ENCODE results near the gene MYL6.

MYL6 gene

DNA sequence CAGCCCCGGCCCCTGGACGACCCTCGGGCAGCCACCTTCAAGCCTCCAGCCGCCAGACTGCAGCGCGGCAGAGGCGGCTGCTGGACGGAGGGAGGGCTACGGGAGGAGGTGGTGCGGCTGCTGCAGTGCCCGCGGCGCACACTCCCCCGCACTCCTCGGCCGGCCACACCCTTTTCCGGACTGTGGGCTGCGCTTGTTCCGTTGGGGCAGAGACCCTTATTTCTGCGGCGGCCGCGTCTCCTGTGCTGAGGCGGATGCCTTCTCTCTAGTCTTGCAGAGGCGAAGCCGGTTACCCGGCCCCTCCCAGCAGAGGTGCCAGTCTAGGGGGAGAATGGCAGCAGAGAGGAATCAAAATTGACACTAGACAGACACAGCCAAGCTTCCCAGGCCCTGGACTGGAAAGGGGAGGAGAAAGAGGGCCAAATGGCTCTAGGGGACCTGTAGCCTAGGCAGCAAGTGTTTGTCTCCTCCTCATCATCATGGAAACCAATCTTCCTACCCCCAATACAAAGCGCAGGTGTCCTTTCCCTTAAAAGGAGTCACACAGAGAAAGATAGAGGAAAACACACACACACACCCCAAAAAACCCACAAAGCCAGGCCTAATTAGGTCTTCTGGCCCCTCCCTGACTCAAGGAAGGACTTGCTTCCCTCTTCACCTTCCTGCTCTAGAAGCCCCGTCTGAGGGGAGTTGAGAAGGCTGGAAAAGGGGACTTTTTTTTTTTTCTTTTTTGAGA, 28.8 kb upstream of the MYL6 start:
- DNase-seq (ENCODE audit: low read depth in 2 of 2) = peak; percentile 24 to 50

DNA sequence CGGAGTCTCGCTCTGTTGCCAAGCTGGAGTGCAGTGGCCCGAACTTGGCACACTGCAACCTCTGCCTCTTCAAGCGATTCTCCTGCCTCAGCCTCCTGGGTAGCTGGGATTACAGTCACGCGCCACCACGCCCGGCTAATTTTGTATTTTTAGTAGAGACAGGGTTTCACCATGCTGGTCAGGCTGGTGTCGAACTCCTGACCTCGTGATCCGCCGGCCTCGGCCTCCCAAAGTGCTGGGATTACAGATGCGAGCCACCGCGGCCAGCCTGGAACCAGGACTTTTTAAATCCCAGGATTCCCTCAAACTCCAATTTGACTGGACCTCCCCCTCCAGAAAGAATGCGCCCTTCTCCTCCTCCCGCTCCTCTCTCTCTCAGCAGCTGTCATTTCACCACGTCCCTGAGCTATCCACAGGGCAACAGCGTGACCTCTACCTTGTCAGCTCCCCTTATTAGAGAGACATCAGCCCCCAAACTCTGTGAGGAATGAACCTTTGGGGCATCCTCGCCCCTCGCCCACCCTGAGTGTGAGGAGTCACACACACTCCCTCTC, 28.1 kb upstream of the MYL6 start:
- no peak for DNase-seq (ENCODE audit: low read depth in 2 of 2)

DNA sequence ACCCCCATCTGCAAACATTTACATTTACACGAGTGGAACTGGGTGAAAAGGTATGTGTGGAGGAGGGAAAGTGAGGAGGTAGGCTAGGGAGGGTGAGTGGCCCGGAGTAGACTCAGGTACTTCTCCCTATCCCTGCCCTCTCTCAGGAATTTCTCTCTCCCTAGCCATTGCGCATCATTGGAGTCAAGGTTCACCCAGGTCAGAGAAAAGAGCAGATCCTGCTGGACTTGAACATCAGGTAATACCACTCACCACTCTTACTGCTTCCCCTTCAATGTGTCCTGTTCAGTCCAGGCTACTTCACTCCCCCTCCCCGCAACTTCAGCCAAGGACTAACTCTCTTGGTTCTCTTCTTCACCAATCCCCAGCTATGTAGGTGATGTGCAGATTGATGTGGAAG, 27.3 kb upstream of the MYL6 start:
- no peak for DNase-seq (ENCODE audit: low read depth in 2 of 2)

DNA sequence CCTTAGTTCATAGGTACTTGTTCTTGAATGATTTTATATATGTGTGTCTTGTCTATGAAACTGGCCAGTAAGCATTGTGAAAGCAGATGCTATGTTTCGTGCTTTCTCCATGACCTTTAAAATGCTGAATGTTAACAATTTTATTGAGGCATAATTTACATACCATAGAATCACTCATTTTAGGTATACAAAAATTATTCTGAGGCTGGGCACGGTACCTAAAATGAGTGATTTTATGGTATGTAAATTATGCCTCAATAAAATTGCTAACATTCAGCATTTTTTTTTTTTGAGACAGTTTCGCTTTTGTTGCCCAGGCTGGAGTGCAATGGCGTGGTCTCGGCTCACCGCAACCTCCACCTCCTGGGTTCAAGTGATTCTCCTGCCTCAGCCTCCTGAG, 23.3 kb upstream of the MYL6 start:
- no peak for DNase-seq (ENCODE audit: low read depth in 2 of 2)

DNA sequence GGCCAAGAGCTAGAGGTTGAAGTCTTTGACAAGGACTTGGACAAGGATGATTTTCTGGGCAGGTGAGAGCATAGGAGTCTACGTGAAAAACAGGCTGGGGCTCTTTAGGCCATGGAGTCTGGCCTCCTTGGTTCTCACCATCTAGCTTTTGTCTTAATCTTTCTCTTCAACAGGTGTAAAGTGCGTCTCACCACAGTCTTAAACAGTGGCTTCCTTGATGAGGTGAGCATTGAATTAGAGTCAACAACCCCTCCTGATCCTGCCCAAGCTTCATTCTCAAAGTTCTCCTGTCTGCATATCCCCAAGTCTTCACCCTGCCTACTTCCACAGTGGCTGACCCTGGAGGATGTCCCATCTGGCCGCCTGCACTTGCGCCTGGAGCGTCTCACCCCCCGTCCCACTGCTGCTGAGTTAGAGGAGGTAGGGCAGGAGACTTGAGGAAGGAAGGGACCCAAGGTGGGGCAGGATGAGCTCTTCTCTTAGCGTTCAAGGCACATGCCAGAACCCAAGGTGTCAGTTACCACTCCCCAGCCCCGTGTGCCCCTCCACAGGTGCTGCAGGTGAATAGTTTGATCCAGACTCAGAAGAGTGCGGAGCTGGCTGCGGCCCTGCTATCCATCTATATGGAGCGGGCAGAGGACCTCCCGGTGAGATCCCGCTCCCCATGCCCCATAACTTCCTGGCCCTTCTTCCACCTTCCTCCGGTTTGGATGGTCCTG, 20.1 kb upstream of the MYL6 start:
- no peak for DNase-seq (ENCODE audit: low read depth in 2 of 2)

DNA sequence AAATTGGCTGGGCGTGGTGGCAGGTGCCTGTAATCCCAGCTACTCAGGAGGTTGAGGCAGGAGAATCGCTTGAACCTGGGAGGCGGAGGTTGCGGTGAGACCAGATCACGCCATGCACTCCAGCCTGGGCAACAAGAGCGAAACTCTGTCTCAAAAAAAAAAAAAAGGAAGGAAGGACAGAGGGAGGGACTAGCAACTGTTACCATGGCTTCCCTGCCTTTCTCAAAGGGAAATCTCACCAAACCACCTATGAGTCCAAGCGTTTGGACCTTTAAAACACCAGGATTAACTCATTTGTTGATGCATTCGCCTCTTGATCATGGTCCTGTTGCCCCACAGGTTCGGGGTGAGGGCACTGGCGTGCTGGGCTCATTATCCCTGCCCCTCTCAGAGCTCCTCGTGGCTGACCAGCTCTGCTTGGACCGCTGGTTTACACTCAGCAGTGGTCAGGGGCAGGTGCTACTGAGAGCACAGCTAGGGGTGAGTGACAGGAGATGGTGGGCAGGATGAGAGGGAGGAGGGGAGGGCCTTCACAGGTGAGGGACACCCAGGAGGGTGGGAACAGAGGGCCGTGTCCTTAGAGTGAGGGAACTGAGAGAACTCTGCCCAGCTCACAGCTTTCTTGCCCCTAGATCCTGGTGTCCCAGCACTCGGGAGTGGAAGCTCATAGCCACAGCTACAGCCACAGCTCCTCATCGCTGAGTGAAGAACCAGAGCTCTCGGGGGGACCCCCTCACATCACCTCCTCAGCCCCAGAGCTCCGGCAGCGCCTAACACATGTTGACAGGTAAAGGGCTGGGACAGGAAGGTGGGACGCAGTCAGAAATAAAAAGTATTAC, 16.0 kb upstream of the MYL6 start:
- DNase-seq (ENCODE audit: low read depth in 2 of 2) = no peak

DNA sequence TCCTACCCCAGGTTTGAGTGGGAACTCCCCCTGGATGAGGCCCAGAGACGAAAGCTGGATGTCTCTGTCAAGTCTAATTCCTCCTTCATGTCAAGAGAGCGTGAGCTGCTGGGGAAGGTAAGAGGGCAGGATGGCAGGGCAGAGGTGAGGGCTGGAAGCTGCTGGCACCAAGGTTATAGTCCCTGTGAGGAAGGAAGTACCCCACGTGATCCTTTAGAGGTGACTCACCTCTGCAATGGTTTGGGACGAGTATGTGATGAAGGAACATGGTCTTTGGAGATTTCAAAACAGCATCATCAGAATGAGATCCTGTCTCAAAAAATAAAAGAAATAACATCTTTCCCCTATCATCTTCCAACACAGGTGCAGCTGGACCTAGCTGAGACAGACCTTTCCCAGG, 14.9 kb upstream of the MYL6 start:
- DNase-seq (ENCODE audit: low read depth in 2 of 2) = no peak

DNA sequence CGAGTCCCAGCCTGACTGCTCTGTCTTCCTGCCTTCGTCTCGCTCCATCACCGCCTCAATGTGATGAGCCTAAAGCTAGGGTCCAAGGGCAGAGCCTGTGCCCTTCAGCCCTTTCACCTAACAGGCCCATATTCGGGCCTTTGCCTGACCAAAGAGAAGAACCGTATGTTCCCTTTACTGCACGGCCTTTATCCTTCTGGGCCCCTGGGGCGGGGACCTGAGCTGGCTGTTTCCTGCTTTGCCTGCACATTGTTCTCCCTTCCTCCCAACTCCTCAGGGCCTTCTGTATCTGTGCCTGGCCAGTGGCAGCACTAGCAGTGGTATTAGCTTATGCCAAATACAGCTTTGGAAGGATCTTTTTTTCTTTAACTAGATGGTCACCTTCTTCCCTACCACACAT, 14.3 kb upstream of the MYL6 start:
- DNase-seq (ENCODE audit: low read depth in 2 of 2) = no peak

DNA sequence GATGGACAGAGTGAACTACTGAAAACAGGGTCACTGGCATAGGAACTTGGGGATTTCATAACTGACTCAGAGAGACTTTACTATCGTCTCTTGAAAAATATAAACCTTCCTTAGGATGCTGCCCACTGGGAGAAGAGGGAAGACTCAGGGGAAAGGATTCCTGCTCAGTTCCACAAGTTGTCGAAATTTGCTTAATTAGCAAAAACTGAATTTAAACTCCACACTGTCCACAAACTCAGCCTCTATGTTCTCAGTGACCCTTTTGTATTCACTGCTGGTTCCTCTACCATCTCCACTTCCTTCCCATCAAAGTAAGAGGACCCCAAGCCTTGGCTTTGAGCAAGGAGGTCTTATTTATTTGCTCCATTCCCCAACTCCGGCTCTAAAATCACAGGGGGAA, 12.9 kb upstream of the MYL6 start:
- no peak for DNase-seq (ENCODE audit: low read depth in 2 of 2)

DNA sequence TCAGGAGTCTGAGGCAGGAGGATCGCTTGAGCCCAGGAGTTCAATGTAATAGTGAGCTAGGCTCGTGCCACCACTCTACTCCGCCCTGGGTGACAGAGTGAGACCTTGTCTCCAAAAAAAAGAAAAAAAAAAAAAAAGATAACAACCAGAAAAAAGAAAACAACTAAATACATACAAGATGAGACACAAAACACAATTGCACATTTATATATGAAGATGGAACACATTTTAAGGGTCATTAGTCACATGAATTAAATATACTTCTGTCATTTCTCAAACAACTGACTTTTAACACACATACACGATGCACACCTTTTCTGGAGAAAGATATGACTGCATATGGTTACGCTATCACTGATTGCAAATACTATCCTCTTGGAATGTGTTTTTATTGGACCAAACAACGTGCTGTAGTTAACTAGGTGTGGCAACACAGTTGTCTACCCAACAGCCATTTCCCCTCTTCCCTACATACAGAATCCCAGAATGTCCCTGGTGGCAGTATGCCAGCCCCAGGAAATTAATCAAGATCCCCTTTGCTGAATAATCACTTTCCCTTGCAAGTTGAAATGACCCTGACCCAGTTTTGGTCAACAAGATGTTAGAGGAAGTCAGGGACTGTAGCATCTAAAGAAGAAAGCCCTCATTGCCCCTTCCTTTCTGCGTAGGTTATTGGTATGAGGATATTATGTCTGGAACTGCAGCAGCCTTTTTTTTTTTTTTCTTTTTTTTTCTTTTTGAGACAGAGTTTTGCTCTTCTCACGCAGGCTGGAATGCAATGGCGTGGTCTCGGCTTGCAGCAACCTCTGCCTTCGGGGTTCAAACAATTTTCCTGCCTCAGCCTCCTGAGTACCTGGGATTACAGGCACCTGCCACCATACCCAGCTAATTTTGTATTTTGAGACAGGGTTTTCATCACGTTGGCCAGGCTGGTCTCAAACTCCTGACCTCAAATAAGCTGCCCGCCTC, 11.4 kb upstream of the MYL6 start:
- no peak for DNase-seq (ENCODE audit: low read depth in 2 of 2)

DNA sequence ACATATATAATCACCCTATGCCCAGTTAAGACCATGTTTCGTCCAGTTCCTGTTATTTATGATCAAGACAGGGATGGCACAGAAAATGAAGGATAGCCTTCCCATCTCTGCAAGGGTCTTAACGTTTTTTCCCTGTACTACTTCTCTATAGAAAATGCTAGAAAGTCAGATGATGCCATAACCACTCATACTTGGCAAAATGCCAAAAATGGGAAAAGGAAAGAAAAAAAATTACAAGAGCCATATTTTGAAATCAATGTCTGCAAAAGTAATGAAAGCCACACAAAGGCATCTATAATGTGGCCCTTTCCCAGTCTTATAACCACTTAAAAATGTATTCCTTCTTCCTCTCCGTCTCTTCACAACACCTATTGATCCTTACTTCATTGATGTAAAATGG, 7.6 kb upstream of the MYL6 start:
- no peak for DNase-seq (ENCODE audit: low read depth in 2 of 2)

DNA sequence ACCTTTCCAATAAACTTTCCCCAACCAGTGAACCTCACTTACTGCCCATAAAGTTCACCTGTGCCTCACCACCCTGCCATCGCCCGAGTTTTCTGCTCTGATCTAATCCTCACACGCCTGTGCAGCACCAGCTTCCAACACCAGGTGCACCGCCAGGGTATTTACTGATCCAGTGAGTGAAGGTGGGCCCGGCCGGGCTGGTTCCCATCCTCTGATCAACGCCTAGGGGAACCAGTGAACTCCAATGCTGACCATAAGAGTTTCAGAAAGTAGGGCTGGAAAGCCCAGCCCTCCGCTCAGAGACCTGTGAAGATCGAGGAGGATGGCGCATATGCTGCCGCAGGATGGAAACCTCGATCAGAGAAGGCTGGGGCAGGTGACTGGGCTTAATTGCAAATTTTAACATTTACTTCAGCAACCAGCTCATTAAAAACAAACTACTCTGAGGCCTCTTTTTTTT, 6.5 kb upstream of the MYL6 start:
- DNase-seq (ENCODE audit: low read depth in 2 of 2) = peak; percentile 57 to 62

DNA sequence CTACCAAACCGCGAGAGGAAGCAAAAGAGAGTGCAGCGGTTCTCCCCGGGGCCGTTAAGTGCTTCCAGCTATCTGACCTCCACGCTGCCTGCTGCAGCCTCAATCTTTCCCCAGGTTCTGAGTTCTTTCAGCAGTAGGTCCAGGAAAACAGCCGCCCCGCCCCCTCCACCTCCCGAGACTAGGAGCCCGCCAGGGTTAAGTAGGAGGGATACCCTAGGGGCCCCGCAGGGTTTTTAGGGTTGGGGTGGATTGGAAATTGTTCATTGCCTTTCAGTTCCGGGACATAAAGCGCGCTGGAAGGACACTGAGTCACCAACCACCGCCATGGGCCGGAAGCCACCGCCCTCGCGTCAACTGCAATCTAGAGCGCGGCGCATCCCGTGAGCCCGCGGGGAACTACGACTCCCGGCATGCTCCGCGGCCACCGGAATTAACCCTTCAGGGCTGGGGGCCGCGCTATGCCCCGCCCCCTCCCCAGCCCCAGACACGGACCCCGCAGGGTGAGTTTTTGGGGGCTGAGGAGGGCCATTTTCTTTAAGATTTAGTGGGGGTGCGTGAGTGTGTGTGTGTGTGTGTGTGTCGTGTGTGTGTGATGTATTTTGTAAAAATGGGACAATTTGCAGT, 5.9 kb upstream of the MYL6 start, which contains the start of gene MYL6B:
Gene MYL6B, plus strand, starts transcription at position 456 of the 624 bp plus-strand sequence. CDS start 1,332 bp downstream, outside the sequence.
- DNase-seq (ENCODE audit: low read depth in 2 of 2) = peak; percentile 91 to 94

DNA sequence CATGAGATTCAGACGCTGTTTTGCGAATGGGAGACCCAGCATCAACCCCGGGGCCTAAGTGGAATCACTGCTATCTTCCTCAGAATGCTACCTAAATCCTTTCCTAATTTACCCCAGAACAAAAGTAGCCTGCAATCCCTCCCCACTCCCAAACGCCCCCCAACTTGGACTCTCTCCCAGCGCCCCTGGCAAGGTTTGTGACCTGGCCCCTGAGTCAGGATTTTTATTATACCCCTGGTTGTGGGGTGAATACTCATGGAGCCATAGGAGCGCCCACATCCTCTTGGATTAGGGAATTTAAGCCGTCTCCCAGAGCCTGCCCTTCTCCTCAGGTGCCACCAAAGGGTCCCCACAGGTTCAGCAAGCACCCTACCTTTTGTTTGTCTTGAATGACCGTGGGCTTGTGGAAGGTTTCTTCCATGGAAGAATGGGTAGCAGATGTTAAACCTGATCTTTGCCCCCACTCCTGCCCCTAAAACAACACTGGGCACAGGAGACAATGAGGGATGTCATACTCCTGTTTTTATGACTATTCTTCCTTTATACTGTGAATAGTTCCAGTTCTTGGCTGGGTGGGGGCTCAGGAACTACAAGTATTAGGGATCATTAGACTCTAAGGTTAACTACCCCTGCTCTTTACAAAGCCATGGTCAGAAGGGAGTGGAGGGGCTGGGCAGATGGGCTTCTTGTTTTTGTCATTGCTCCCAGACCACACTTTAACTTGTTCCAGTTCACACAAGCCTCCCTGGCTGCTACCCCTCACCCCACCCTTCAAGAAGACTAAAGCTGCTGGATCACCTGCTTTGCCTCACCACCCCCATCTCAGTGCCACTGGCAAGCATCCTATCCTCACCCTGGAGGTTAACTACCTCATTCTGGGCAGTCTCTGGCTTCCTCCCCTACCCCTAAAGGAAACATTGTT, 5.1 kb upstream of the MYL6 start:
- DNase-seq (ENCODE audit: low read depth in 2 of 2) = no peak

DNA sequence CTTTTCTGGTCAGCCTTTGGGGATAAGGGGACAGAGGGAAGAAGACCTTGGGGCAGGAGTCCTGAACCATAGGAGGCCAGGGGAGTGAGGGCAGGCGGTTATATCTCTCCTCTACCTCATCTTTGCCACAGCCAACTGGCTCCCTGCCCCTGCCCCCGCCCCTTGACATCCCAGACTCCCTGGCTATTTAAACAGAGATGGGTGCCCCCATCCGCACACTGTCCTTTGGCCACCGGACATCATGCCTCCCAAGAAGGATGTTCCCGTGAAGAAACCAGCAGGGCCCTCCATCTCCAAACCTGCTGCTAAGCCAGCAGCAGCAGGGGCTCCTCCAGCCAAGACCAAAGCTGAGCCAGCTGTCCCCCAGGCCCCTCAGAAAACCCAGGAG, 4.5 kb upstream of the MYL6 start:
- DNase-seq (ENCODE audit: low read depth in 2 of 2) = no peak

DNA sequence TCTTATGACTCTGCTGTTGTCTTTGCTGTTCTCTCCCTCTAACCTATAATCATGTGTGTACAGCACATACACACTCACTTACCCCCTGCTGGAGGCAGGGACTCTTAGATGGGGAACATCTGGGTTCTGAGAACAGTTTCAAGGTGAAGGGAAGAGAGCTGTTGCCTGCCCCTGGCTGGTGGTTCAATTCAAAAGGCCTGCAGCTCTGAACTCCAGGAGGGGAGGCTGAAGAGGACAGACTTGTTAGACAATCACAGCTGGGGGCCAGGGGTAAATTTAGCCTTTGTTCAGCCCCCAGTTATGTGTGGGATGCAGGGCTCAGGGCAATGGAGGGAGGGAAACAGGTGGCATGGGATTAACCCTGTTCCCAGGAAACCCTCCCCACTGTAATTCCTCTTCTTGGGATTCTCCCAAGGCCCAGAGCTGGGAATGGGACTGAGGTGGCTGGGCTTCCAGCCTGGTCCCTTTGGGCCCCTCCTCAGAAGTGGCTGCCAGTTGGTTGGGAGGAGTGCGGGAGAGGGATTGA, 3.9 kb upstream of the MYL6 start:
- DNase-seq (ENCODE audit: low read depth in 2 of 2) = no peak

DNA sequence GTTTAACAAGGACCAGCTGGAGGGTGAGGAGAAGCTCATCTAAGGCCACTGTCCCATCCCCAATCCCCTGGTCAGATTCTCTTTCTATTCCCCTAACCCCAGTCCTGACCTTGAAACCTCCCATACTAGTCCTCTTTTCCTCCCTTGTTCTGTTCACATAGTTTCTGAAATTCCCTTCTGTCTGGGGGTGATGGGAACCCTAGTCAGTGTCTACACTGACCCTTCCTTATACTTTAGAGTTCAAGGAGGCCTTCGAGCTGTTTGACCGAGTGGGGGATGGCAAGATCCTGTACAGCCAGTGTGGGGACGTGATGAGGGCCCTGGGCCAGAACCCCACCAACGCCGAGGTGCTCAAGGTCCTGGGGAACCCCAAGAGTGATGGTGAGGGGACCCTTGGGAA, 3.3 kb upstream of the MYL6 start:
- DNase-seq (ENCODE audit: low read depth in 2 of 2) = no peak

DNA sequence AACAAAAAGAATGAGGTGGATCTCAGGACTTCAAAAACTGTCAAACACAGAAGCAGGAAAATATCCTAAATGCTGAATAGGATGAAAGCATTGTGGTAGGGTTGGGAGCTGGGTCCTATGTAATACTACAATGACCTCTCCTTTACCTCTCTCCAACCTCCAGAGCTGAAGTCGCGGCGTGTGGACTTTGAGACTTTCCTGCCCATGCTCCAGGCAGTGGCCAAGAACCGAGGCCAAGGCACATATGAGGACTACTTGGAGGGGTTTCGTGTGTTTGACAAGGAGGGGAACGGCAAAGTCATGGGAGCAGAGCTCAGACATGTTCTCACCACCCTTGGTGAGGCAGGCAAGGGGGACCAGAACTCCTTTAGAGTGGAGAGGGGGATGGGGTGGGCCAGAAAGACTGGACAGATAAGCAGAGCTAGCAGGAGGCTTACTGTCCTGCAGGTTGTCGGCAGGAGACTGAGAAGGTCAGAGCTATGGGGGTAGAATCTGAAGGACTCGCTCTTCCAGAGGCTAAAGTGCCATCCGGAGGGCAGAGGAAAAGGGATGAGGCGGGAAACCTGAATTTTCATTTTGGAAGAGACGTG, 2.8 kb upstream of the MYL6 start:
- no peak for DNase-seq (ENCODE audit: low read depth in 2 of 2)
